HEK293T (cell line): ENCODE data around the gene CCL1.

Experiments used
- CTCF ChIA-PET: fragments of 350-600 bp; formaldehyde crosslinking; extraction: SDS; loops from one replicate; lab custom pipeline; 2021; ENCODE audit warnings: antibody characterized with exemption, inconsistent platforms; lab: Yijun Ruan, JAX
- POLR2A ChIA-PET: fragments of 350-600 bp; formaldehyde crosslinking; extraction: SDS; loops from one replicate; lab custom pipeline; 2020; ENCODE audit warnings: antibody characterized with exemption, inconsistent platforms; lab: Yijun Ruan, JAX
- DNase-seq: peaks from one replicate; pipeline ENCODE4 v3.0.0; 2012; ENCODE audit warnings: mixed read lengths; ENCODE audit errors: extremely low spot score
- ARNT ChIP-seq: fragments of 450-650 bp; IDR thresholded peaks from 2 replicates; pipeline ENCODE4 v1.6.1; 2017; ENCODE audit warnings: mild to moderate bottlenecking
- BHLHE40 ChIP-seq: fragments of 450-650 bp; IDR thresholded peaks from 2 replicates; pipeline ENCODE4 v1.6.1; 2016; ENCODE audit warnings: mild to moderate bottlenecking, moderate library complexity, borderline replicate concordance
- CTBP1 ChIP-seq: fragments of 450-650 bp; IDR thresholded peaks from 2 replicates; pipeline ENCODE4 v1.6.1; 2016; ENCODE audit warnings: borderline replicate concordance
- ELF4 ChIP-seq: fragments of 450-650 bp; IDR thresholded peaks from 2 replicates; pipeline ENCODE4 v1.6.1; 2017; ENCODE audit warnings: antibody characterized with exemption
- FOXA1 ChIP-seq: fragments of 450-650 bp; IDR thresholded peaks from 2 replicates; pipeline ENCODE4 v1.6.1; 2016; ENCODE audit warnings: mild to moderate bottlenecking
- FOXK2 ChIP-seq: fragments of 450-650 bp; IDR thresholded peaks from 2 replicates; pipeline ENCODE4 v1.6.1; 2016; ENCODE audit warnings: mild to moderate bottlenecking
- FOXM1 ChIP-seq: fragments of 450-650 bp; IDR thresholded peaks from 2 replicates; pipeline ENCODE4 v1.6.1; 2017; ENCODE audit warnings: mild to moderate bottlenecking, borderline replicate concordance
- HDGF ChIP-seq: fragments of 450-650 bp; IDR thresholded peaks from 2 replicates; pipeline ENCODE4 v1.6.1; 2017; ENCODE audit warnings: antibody characterized with exemption, borderline replicate concordance
- L3MBTL2 ChIP-seq: fragments of 450-650 bp; conservative IDR thresholded peaks from 2 replicates; pipeline ENCODE4 v1.6.1; 2016; ENCODE audit warnings: mild to moderate bottlenecking
- LEF1 ChIP-seq: fragments of 450-650 bp; IDR thresholded peaks from 2 replicates; pipeline ENCODE4 v1.6.1; 2017; ENCODE audit warnings: mild to moderate bottlenecking, borderline replicate concordance
- NFRKB ChIP-seq: fragments of 450-650 bp; IDR thresholded peaks from 2 replicates; pipeline ENCODE4 v1.6.1; 2016; ENCODE audit warnings: mild to moderate bottlenecking, moderate library complexity
- SP1 ChIP-seq: fragments of 450-650 bp; IDR thresholded peaks from 2 replicates; pipeline ENCODE4 v1.6.1; 2017
- SUZ12 ChIP-seq: fragments of 450-650 bp; IDR thresholded peaks from 2 replicates; pipeline ENCODE4 v1.6.1; 2016; ENCODE audit warnings: mild to moderate bottlenecking
- TARDBP ChIP-seq: fragments of 450-650 bp; IDR thresholded peaks from 2 replicates; pipeline ENCODE4 v1.6.1; 2016
- ZNF384 ChIP-seq: fragments of 450-650 bp; IDR thresholded peaks from 2 replicates; pipeline ENCODE4 v1.6.1; 2016
- TF ChIP-seq, protein P1 (sequence below): fragments of 450-650 bp; IDR thresholded peaks from 2 replicates; pipeline ENCODE4 v1.6.1; 2016

The CCL1 gene

DNA sequence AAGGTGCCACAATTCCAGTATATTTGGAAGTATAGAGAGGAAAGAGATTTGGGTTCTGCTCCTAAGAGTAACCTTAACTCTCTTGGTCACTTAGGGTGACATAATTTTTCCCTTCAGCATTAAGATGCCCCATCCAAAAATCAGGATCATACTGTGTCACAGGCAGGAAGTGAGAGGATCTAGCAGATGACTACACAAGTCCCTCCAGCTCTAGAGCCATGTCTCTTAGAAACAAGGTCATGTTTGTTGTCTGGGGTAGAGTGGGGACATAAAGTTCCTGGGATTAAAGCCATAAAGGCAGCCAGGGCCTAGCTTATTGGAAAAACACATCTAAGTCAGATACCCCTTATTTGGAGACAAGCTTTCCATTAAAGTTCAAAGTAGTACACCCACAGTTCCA, 41.1 kb downstream of the CCL1 start:
- no peak for DNase-seq
- TF ChIP-seq LEF1 (no peak), FOXM1 (no peak), NFRKB (no peak), ELF4 (no peak), BHLHE40 (no peak), SP1 (no peak), FOXK2 (no peak), HDGF (no peak), FOXA1 (no peak), L3MBTL2 (no peak), TARDBP (no peak), ZNF384 (no peak), CTBP1 (no peak), ARNT (no peak), SUZ12 (no peak)
- TF ChIP-seq, protein P1, sequence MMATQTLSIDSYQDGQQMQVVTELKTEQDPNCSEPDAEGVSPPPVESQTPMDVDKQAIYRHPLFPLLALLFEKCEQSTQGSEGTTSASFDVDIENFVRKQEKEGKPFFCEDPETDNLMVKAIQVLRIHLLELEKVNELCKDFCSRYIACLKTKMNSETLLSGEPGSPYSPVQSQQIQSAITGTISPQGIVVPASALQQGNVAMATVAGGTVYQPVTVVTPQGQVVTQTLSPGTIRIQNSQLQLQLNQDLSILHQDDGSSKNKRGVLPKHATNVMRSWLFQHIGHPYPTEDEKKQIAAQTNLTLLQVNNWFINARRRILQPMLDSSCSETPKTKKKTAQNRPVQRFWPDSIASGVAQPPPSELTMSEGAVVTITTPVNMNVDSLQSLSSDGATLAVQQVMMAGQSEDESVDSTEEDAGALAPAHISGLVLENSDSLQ, result no peak
- CTCF ChIA-PET, result interaction anchor here (0.7 to 0.9 kb wide), 2 partner anchors 40 to 121 kb away, joined by 3 to 4 read pairs; no protein-coding TSS in a partner anchor
- POLR2A ChIA-PET, result no interaction called here

DNA sequence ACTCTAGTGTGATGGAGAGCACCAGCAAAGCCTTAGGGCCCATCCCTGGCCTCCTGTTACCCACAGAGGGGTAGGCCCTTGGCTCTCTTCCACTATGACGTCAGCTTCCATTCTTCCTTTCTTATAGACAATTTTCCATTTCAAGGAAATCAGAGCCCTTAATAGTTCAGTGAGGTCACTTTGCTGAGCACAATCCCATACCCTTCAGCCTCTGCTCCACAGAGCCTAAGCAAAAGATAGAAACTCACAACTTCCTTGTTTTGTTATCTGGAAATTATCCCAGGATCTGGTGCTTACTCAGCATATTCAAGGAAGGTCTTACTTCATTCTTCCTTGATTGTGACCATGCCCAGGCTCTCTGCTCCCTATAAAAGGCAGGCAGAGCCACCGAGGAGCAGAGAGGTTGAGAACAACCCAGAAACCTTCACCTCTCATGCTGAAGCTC, 44.0 kb downstream of the CCL1 start, which contains the start of gene CCL8:
CCL8 (plus strand) TSS at position 397 of the 445 bp plus-strand sequence. CDS start 67 bp downstream, outside the sequence.
- no peak for DNase-seq
- TF ChIP-seq NFRKB, result no peak
- TF ChIP-seq FOXM1, result no peak
- ChIA-PET POLR2A (no interaction called here), CTCF (no interaction called here)

DNA sequence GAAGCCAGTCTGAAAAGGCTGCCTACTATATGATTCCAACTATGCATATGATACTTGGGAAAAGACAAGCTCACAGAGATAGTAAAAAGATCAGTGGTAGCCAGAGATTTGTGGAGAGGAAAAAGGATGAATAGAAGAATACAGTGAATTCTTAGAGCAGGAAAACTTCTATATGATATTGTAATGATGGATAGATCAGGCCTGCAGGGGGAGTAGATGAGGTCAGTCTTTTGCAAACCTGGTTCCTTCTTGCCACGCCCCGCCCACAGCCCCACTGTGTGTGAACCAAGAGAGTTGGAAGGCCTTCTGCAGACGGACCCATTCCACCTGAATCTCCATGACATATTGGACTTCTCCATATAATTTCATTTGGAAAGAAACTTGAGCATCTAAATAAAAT, 44.6 kb downstream of the CCL1 start:
- no peak for TF ChIP-seq ARNT
- no peak for TF ChIP-seq ELF4
- TF ChIP-seq CTBP1, result no peak
- no peak for TF ChIP-seq ZNF384
- TF ChIP-seq, protein P1, result no peak
- no peak for TF ChIP-seq LEF1
- TF ChIP-seq HDGF, result no peak
- no peak for TF ChIP-seq FOXA1
- no peak for TF ChIP-seq SUZ12
- no peak for TF ChIP-seq L3MBTL2
- TF ChIP-seq TARDBP, result no peak
- TF ChIP-seq NFRKB, result no peak
- TF ChIP-seq SP1, result no peak
- no peak for TF ChIP-seq FOXM1
- TF ChIP-seq BHLHE40, result no peak
- ChIA-PET CTCF (interaction anchor here (1.2 kb wide), 1 partner anchor 13 kb away, joined by 3 read pairs; no protein-coding TSS in a partner anchor), POLR2A (no interaction called here)
- DNase-seq, result peak; percentile 10

GRCh38 chr17:34314279-34314678, 48.8 kb downstream of the CCL1 start:
- no peak for DNase-seq
- POLR2A ChIA-PET, result no interaction called here
- CTCF ChIA-PET, result no interaction called here
- TF ChIP-seq NFRKB (no peak), L3MBTL2 (no peak), ELF4 (no peak), FOXM1 (no peak)
- TF ChIP-seq, protein P1, result no peak

DNA sequence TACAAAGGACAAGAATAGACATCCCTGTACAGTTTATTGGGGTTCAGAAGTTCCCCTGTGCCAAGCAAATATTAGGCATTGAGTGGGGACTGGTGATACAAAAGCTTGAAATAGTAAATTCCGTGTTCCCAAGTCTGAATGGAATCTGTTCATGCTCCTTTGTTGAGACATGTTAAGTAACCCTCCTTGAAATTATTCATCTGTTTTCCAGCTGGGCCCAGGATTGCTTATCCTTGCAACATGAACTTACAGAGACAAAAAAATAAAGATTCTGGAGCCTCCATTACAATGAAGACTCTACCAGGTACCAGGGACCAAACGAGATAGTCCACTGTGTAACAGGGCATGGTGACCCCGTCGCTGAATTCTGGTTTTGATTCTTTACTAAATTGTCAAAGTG, 49.9 kb downstream of the CCL1 start:
- TF ChIP-seq SP1, result no peak
- TF ChIP-seq LEF1, result no peak
- TF ChIP-seq FOXM1, result no peak
- TF ChIP-seq L3MBTL2, result no peak
- no peak for TF ChIP-seq HDGF
- no peak for TF ChIP-seq TARDBP
- no peak for TF ChIP-seq BHLHE40
- TF ChIP-seq ARNT, result no peak
- TF ChIP-seq ELF4, result no peak
- no peak for TF ChIP-seq ZNF384
- TF ChIP-seq, protein P1, result no peak
- no peak for TF ChIP-seq NFRKB
- no peak for TF ChIP-seq CTBP1
- ChIA-PET CTCF (no interaction called here), POLR2A (no interaction called here)
- DNase-seq, result no peak

DNA sequence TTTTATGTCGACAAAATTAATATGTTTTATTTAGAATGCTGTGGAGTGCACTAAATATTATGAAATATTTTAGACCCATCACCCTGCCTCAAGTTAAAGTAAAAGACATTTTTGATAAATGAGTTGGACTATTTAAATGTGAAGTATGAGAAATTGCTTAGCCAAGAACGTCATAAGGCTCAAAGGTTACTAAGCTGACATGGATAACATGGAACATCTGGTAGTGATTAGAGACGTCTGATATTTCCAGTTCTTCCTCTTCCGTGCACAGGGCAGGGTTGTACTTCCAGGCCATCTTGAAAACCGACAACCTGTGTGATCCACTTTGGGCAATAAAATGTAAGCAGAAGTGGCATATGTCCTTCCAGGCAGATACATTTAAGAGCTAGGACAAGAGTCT, 51.0 kb downstream of the CCL1 start:
- CTCF ChIA-PET, result no interaction called here
- DNase-seq, result no peak
- POLR2A ChIA-PET, result no interaction called here
- TF ChIP-seq, protein P1, result no peak
- TF ChIP-seq FOXA1 (no peak), ELF4 (no peak), ARNT (no peak), CTBP1 (no peak), BHLHE40 (no peak), HDGF (no peak), SP1 (no peak), TARDBP (no peak), LEF1 (no peak), ZNF384 (no peak), L3MBTL2 (no peak), FOXK2 (no peak), NFRKB (no peak), SUZ12 (no peak), FOXM1 (no peak)
